GM18909 (cell line): Measurements from ENCODE around the gene CUBN.

Source experiments
- ATAC-seq: cut with Tn5 transposase; IDR thresholded peaks from one replicate; pipeline ENCODE4 v1.9.1; 2021; ENCODE audit warnings: mild to moderate bottlenecking; ENCODE audit not compliant: unreplicated experiment, poor library complexity

Gene CUBN

GRCh38 chr10:16776896-16777295 is 352.7 kb downstream of the CUBN start:
- ATAC-seq = no peak
